Endothelial cell (in vitro differentiated cells): Measurements from ENCODE around the gene MACROD2. TPM values are rescaled to one million over a fixed set of nuclear protein-coding genes. Genes with fewer than 3 reads are reported as not detected.

ENCODE experiments used
- DNase-seq: peaks from one replicate; pipeline ENCODE4 v3.0.0; 2021; ENCODE audit warnings: low spot score
- H3K27ac Mint-ChIP-seq: one replicate; pipeline ENCODE4 v1.8.0; 2021; ENCODE audit warnings: mixed read lengths, inconsistent platforms; ENCODE audit not compliant: unreplicated experiment
- H3K27me3 Mint-ChIP-seq: one replicate; pipeline ENCODE4 v1.8.0; 2021; ENCODE audit warnings: mild to moderate bottlenecking, moderate library complexity, mixed read lengths, inconsistent platforms; ENCODE audit not compliant: unreplicated experiment
- H3K36me3 Mint-ChIP-seq: one replicate; pipeline ENCODE4 v1.8.0; 2021; ENCODE audit warnings: mild to moderate bottlenecking, low read depth, mixed read lengths, inconsistent platforms; ENCODE audit not compliant: unreplicated experiment
- H3K4me1 Mint-ChIP-seq: one replicate; pipeline ENCODE4 v1.8.0; 2021; ENCODE audit warnings: mild to moderate bottlenecking, mixed read lengths, inconsistent platforms; ENCODE audit not compliant: unreplicated experiment
- H3K4me3 Mint-ChIP-seq: one replicate; pipeline ENCODE4 v1.8.0; 2021; ENCODE audit warnings: mild to moderate bottlenecking, mixed read lengths, inconsistent platforms; ENCODE audit not compliant: unreplicated experiment
- H3K9me3 Mint-ChIP-seq: one replicate; pipeline ENCODE4 v1.8.0; 2021; ENCODE audit warnings: mixed read lengths, inconsistent platforms; ENCODE audit not compliant: unreplicated experiment
- CTCF ChIP-seq: fragments of 200-600 bp; sonication (generic); IDR thresholded peaks from one replicate; pipeline ENCODE4 v1.5.0; 2021; ENCODE audit warnings: antibody characterized with exemption; ENCODE audit not compliant: unreplicated experiment
- total RNA-seq: library from RNA; stranded (reverse); fragmentation: NEBNext Ultra II Directional; extraction: Animal tissue kit (Norgen Biotek cat#: 25700); gene quantifications from one replicate; pipeline ENCODE4 v1.2.1, GENCODE V29; 2021; ENCODE audit not compliant: unreplicated experiment

MACROD2 gene
- total RNA-seq, 1 donor from 2014 or later = 6.4 TPM

GRCh38 chr20:15991279-15991678, 1996.0 kb downstream of the MACROD2 start:
- Mint-ChIP-seq H3K36me3 (no peaks in the 10 kb centered on the region), H3K4me3 (no peak overlapping the region), H3K4me1 (no peaks in the 10 kb centered on the region), H3K27ac (no peak overlapping the region), H3K9me3 (no peaks in the 10 kb centered on the region), H3K27me3 (no peaks in the 10 kb centered on the region)
- no peak for DNase-seq
- no peak for TF ChIP-seq CTCF

GRCh38 chr20:15992564-15992963, 1997.2 kb downstream of the MACROD2 start:
- H3K9me3 Mint-ChIP-seq = no peaks in the 10 kb centered on the region
- no peaks in the 10 kb centered on the region for H3K36me3 Mint-ChIP-seq
- no peaks in the 10 kb centered on the region for H3K4me1 Mint-ChIP-seq
- no peak overlapping the region for H3K27ac Mint-ChIP-seq
- no peak for DNase-seq
- no peak overlapping the region for H3K4me3 Mint-ChIP-seq
- no peak for TF ChIP-seq CTCF
- H3K27me3 Mint-ChIP-seq = no peaks in the 10 kb centered on the region

GRCh38 chr20:16000112-16000511, 2004.8 kb downstream of the MACROD2 start:
- Mint-ChIP-seq H3K4me3 (no peak overlapping the region), H3K9me3 (no peaks in the 10 kb centered on the region), H3K27ac (no peak overlapping the region), H3K27me3 (no peaks in the 10 kb centered on the region), H3K4me1 (no peaks in the 10 kb centered on the region), H3K36me3 (no peaks in the 10 kb centered on the region)
- no peak for DNase-seq
- no peak for TF ChIP-seq CTCF

- Mint-ChIP-seq H3K36me3 (no peaks in the 10 kb centered on the region), H3K4me3 (no peak overlapping the region), H3K4me1 (no peaks in the 10 kb centered on the region), H3K27ac (no peak overlapping the region), H3K27me3 (no peaks in the 10 kb centered on the region), H3K9me3 (no peaks in the 10 kb centered on the region)
- TF ChIP-seq CTCF = no peak
- DNase-seq = no peak
Observed at GRCh38 chr20:16001286-16001685, 2006.0 kb downstream of the MACROD2 start.

- no peaks in the 10 kb centered on the region for H3K4me1 Mint-ChIP-seq
- H3K4me3 Mint-ChIP-seq = no peak overlapping the region
- no peaks in the 10 kb centered on the region for H3K9me3 Mint-ChIP-seq
- DNase-seq = no peak
- H3K36me3 Mint-ChIP-seq = no peaks in the 10 kb centered on the region
- no peak for TF ChIP-seq CTCF
- no peaks in the 10 kb centered on the region for H3K27me3 Mint-ChIP-seq
- H3K27ac Mint-ChIP-seq = no peak overlapping the region
Observed at GRCh38 chr20:16003310-16003709, 2008.0 kb downstream of the MACROD2 start.
